Right ventricle myocardium inferior (tissue), 1 donor: ENCODE results near the gene EML1. TPM values are rescaled to one million over a fixed set of nuclear protein-coding genes. Genes with fewer than 3 reads are reported as not detected.

Experiments used
- ATAC-seq: fragments of 200-7000 bp; cut with Tn5 transposase; one replicate; pipeline ENCODE4 v1.9.1; 2020; ENCODE audit warnings: mild to moderate bottlenecking, moderate library complexity
- DNase-seq: peaks from one replicate; pipeline ENCODE4 v3.0.0; 2021; ENCODE audit errors: missing footprints
- intact Hi-C: fragments of 100-400 bp; cut with DNase I; formaldehyde crosslinking; loops from one replicate; pipeline ENCODE4 v1.11.0; 2022
- total RNA-seq: library from RNA; stranded (reverse); fragmentation: NEBNext Ultra II Directional; extraction: Animal tissue kit (Norgen Biotek cat#: 25700); gene quantifications from one replicate; pipeline ENCODE4 v1.2.1, GENCODE V29; 2021
- donor health status: DM: no; HTN: yes; CAD: no; lungs with severe emphysema.

The EML1 gene
- total RNA-seq, 1 donor from 2014 or later, result 49.6 TPM

- intact Hi-C loops, result loop anchor here (2.0 to 5.0 kb wide), 2 partner anchors 209 to 394 kb away; partner anchors contain the start of gene WDR25
- ATAC-seq (no peak), DNase-seq (no peak)
Measured at GRCh38 chr14:99983251-99984015, 190.2 kb downstream of the EML1 start.

- DNase-seq (no peak), ATAC-seq (no peak)
- intact Hi-C loops, result loop anchor here (5.0 kb wide), 1 partner anchor 393 kb away; the partner anchor contains the start of gene WDR25
Measured at GRCh38 chr14:99984036-99984435, 190.8 kb downstream of the EML1 start.

DNA sequence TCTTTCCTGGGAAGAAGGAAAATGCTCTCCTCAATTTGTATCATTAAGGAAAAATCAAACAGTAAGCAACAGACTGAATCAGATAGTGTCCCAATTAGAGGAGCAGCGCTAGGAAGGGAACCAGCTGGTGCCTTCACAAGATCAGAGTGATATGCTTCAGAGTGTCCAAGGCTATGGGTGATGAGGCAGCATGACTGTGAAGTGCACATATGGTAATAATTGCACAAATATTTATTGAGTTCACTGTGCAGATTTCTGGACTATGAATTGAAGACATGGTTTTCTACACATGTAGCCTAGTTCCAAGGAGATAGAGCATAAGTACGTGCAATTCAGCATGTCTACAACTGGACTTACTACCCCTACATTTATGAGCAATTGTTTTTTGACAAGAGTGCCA is 193.2 kb downstream of the EML1 start:
- ATAC-seq, result no peak
- intact Hi-C loops, result no loop called here
- DNase-seq, result no peak

GRCh38 chr14:99989032-99989431 is 195.8 kb downstream of the EML1 start:
- DNase-seq (no peak), ATAC-seq (no peak)
- intact Hi-C loops, result no loop called here

DNA sequence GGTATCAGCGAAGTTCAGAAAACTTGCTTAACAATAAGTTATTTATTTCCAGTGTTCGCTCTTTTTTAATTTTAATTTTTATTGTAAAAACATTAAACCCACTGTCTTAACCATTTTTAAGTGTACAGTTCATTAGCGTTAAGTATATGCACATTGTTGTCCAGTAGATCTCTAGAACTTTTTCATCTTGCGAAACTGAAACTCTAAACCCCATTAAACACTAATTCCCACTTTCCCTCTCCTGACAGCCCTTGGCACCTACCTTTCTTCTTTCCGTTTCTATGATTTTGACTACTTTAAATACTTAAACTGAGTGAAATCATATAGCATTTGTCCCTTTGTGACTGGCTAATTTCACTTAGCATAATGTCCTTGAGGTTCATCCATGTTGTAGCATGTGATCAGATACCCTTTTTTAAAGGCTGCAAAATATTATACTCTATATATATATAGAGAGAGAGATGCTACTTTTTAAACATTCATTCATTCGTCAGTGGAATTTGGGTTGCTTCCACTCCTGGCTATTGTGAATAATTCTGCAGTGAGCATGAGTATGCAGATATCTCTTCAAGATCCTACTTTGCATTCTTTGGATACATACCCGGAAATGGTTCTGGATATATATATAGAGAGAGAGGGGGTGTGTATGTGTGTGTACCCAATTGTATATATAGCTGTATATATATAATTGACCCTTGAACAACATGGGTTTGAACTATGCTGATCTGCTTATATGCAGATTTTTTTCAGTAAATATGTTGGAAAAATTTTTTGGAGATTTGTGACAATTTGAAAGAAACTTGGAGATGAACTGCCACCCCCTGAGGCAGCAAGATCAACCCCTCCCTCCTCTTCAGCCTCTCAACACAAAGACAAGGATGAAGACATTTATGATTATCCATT is 197.3 kb downstream of the EML1 start:
- DNase-seq (no peak), ATAC-seq (no peak)
- intact Hi-C loops, result no loop called here

DNA sequence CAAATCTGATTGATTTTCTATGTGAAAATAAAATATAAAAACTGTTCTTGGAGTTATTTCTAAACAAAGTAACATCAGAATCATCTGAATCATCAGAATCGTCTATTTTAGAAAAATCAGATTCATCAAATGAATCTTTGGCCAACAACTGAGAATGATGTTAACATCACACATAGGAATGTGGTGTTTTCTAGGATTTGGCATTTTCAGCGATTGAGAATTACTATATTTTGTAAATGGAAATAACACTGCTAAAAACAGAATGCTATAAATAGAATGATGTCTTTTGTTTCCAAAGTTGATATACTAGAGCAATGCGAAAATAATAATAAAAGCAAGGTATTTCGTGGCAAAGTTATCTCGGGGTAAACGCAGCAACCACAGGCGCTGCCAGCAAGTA is 198.1 kb downstream of the EML1 start:
- no peak for ATAC-seq
- intact Hi-C loops, result no loop called here
- no peak for DNase-seq

Other genes starting within 250 kb of the EML1 start
- gene CCDC85C, start 189.2 kb upstream of the EML1 start, total RNA-seq, result 53.1 TPM
- 1.5 TPM for gene HHIPL1, start 148.3 kb upstream of the EML1 start, total RNA-seq
- 2.2 TPM for gene CYP46A1, start 109.1 kb upstream of the EML1 start, total RNA-seq